Left ventricle myocardium inferior (tissue), 1 donor: ENCODE results near the gene GANC. TPM values are rescaled to one million over a fixed set of nuclear protein-coding genes. Genes with fewer than 3 reads are reported as not detected.

Experiments used
- DNase-seq: peaks from one replicate; pipeline ENCODE4 v3.0.0-alpha.2; 2020
- H3K27ac ChIP-seq: fragments of 200-600 bp; replicated peaks from 2 replicates; pipeline ENCODE4 v1.8.0; 2021
- H3K27me3 ChIP-seq: fragments of 200-600 bp; 2 replicates; pipeline ENCODE4 v1.8.0; 2021; ENCODE audit warnings: low read depth
- H3K36me3 ChIP-seq: fragments of 200-600 bp; 2 replicates; pipeline ENCODE4 v1.8.0; 2021
- H3K4me1 ChIP-seq: fragments of 200-600 bp; 2 replicates; pipeline ENCODE4 v1.8.0; 2021
- H3K4me3 ChIP-seq: fragments of 200-600 bp; 2 replicates; pipeline ENCODE4 v1.8.0; 2021; ENCODE audit warnings: mild to moderate bottlenecking, moderate library complexity
- H3K9me3 ChIP-seq: fragments of 200-600 bp; replicated peaks from 2 replicates; pipeline ENCODE4 v1.8.0; 2021
- intact Hi-C: fragments of 100-400 bp; cut with micrococcal nuclease; formaldehyde crosslinking; loops from one replicate; pipeline ENCODE4 v1.11.0; 2022
- total RNA-seq: library from RNA; stranded (reverse); fragmentation: NEBNext Ultra II Directional; extraction: Animal tissue kit (Norgen Biotek cat#: 25700); gene quantifications from one replicate; pipeline ENCODE4 v1.2.1, GENCODE V29; 2021
- TF ChIP-seq, protein P1 (sequence below): fragments of 200-600 bp; IDR thresholded peaks from 2 replicates; pipeline ENCODE4 v1.8.0; 2021; ENCODE audit warnings: antibody characterized with exemption, mild to moderate bottlenecking, borderline replicate concordance
- donor health status: DM: no; HTN: yes; CAD: no; lungs with severe emphysema.

Gene GANC
- total RNA-seq, 1 donor from 2014 or later, result 14.5 TPM

DNA sequence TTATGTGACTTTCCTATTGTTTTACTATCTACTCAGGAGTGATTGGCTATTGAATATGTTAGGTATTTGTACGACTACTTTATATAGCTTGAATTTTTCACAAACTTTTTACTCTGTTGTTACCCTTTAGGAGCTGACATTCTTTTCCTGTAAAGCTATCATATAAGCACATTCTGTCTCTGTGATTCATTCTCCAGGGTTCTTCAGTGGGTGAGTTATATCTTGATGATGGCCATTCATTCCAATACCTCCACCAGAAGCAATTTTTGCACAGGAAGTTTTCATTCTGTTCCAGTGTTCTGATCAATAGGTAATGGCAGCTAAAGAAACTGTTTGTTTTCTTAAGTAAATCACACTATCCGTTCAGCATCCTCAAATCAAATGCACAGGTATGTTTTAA lies 76.2 kb downstream of the GANC start:
- Histone ChIP-seq H3K27me3 (no peaks in the 10 kb centered on the region), H3K4me3 (no peak overlapping the region), H3K36me3 (peaks cover 88% of the 10 kb centered on the region), H3K27ac (no peak overlapping the region), H3K9me3 (no peaks in the 10 kb centered on the region), H3K4me1 (no peaks in the 10 kb centered on the region)
- TF ChIP-seq, protein P1, sequence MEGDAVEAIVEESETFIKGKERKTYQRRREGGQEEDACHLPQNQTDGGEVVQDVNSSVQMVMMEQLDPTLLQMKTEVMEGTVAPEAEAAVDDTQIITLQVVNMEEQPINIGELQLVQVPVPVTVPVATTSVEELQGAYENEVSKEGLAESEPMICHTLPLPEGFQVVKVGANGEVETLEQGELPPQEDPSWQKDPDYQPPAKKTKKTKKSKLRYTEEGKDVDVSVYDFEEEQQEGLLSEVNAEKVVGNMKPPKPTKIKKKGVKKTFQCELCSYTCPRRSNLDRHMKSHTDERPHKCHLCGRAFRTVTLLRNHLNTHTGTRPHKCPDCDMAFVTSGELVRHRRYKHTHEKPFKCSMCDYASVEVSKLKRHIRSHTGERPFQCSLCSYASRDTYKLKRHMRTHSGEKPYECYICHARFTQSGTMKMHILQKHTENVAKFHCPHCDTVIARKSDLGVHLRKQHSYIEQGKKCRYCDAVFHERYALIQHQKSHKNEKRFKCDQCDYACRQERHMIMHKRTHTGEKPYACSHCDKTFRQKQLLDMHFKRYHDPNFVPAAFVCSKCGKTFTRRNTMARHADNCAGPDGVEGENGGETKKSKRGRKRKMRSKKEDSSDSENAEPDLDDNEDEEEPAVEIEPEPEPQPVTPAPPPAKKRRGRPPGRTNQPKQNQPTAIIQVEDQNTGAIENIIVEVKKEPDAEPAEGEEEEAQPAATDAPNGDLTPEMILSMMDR, result no peak
- intact Hi-C loops, result no loop called here
- DNase-seq, result no peak

DNA sequence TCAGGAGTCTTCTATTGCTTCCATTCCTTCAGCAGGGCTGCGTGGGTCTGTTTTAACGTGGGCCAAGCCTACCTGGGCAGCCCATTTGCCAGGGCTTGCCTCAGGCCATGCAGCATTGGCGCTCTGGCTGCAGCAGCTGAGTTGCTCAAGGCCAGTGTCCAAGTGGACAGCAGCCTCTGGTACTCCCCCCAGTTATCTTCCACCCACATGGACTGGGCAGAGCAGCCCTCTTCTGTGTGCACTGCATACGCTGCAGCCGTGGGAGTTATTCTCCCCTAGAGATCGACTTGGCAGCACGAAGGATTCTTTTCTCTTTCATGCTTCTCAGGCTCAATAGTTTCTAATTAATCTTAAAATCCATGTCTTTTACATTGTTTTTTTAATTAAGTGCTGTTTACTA lies 79.4 kb downstream of the GANC start:
- no peaks in the 10 kb centered on the region for H3K4me1 ChIP-seq
- no peak overlapping the region for H3K27ac ChIP-seq
- no peak for DNase-seq
- H3K4me3 ChIP-seq, result no peak overlapping the region
- TF ChIP-seq, protein P1, result no peak
- H3K9me3 ChIP-seq, result no peaks in the 10 kb centered on the region
- H3K36me3 ChIP-seq, result peaks cover 80% of the 10 kb centered on the region
- H3K27me3 ChIP-seq, result no peaks in the 10 kb centered on the region
- intact Hi-C loops, result no loop called here

DNA sequence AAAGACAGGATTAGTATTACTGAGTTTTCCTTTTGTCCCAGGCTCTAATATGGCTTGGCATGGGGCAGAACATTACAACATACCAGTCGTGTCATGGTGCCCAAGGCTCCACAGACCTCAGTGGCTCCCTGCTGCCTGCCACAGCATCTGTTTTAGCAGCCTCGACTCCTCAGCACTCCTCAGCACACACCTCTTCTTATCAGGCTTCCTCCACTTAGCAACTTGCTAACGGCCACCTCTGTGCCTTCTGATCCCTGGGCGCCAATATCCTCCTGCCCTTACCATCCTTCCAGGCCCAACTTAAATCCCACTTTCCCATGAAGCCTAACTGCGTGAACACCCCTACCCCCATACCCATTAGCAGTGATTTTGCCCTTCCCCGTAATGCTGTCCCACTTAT lies 80.1 kb downstream of the GANC start:
- no peak for DNase-seq
- Histone ChIP-seq H3K4me3 (no peak overlapping the region), H3K27me3 (no peaks in the 10 kb centered on the region), H3K4me1 (no peaks in the 10 kb centered on the region), H3K27ac (no peak overlapping the region), H3K9me3 (no peaks in the 10 kb centered on the region), H3K36me3 (peaks cover 73% of the 10 kb centered on the region)
- TF ChIP-seq, protein P1, result no peak
- intact Hi-C loops, result no loop called here

DNA sequence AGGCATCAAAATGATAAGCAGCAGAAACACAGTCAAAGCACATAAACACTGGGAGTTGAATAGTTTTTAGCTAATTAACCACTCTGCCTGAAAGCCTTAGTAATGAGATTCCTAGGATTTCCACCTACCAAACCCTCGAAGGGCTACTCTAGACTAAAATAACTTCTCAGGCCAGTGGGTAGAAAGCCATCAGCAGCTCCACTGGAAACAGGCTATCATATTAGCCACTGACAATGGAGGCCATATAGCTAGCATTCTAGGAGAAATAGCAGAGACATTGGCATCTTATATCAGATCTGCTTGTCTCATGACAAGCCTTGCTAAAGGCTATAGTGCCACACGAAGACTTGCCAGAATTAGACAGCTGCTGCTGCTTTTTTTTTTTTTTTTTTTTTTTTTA lies 81.8 kb downstream of the GANC start:
- H3K27me3 ChIP-seq, result no peaks in the 10 kb centered on the region
- no peak overlapping the region for H3K4me3 ChIP-seq
- TF ChIP-seq, protein P1, result no peak
- H3K4me1 ChIP-seq, result no peaks in the 10 kb centered on the region
- H3K36me3 ChIP-seq, result peaks cover 57% of the 10 kb centered on the region
- intact Hi-C loops, result no loop called here
- H3K9me3 ChIP-seq, result no peaks in the 10 kb centered on the region
- no peak overlapping the region for H3K27ac ChIP-seq
- DNase-seq, result no peak

DNA sequence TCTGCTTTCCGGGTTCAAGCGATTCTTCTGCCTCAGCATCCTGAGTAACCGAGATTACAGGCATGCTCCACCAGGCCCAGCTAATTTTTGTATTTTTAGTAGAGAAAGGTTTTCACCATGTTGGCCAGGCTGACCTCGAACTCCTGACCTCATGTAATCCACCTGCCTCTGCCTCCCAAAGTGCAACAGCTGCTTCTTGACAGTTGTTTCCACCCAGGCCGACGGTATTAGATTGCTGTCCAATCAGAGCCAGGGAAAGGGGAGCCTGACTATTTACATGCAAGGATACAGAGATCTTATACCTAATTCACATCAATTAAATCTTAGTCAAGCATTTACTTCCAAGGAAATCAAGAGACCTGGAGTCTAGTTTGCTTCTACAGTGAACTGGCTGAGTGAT lies 82.3 kb downstream of the GANC start:
- peaks cover 53% of the 10 kb centered on the region for H3K36me3 ChIP-seq
- H3K4me1 ChIP-seq, result no peaks in the 10 kb centered on the region
- no peak overlapping the region for H3K4me3 ChIP-seq
- H3K27ac ChIP-seq, result no peak overlapping the region
- intact Hi-C loops, result no loop called here
- DNase-seq, result no peak
- H3K9me3 ChIP-seq, result no peaks in the 10 kb centered on the region
- no peaks in the 10 kb centered on the region for H3K27me3 ChIP-seq
- TF ChIP-seq, protein P1, result no peak

DNA sequence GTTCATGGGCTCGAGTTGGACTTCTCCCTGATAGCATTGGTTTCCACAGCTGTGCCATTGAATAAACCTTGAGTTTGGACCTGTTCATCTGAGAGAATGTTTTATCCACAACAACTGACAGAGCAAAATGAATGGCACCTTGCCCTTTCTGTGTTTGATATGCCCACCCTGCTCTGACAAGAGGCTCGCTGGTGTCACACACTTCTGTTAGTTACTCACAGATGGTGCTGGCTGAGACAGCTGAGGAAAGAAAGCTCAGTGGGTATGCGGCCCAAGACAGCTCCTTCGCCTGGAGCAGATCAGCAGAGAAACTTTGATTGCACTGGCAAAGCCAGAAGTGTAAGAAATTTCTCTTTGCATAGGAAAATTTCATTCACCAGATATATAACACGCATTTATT lies 83.8 kb downstream of the GANC start:
- intact Hi-C loops, result no loop called here
- Histone ChIP-seq H3K27ac (no peak overlapping the region), H3K27me3 (no peaks in the 10 kb centered on the region), H3K4me1 (no peaks in the 10 kb centered on the region), H3K36me3 (peaks cover 37% of the 10 kb centered on the region), H3K4me3 (no peak overlapping the region), H3K9me3 (no peaks in the 10 kb centered on the region)
- DNase-seq, result no peak
- TF ChIP-seq, protein P1, result no peak
